Keratinocyte (primary cell): ENCODE data around the gene ST8SIA4. TPM values are rescaled to one million over a fixed set of nuclear protein-coding genes. Genes with fewer than 3 reads are reported as not detected.

Experiments
- DNase-seq: peaks from one replicate; pipeline ENCODE4 v3.0.0-alpha.2; 2011; ENCODE audit warnings: low read depth, missing footprints, low spot score
- FAIRE-seq: peaks from 2 replicates; lab custom pipeline; 2011; peaks lifted over from hg19 to GRCh38; lab: Jason Lieb, UNC
- H2AFZ ChIP-seq: 2 replicates; pipeline ENCODE4 v1.6.0; 2012; ENCODE audit warnings: low read length, control low read depth, inconsistent platforms; ENCODE audit not compliant: control insufficient read depth
- H3K27ac ChIP-seq: 2 replicates; pipeline ENCODE4 v1.5.1; 2011; ENCODE audit warnings: low read length; ENCODE audit not compliant: control insufficient read depth, insufficient read depth
- H3K27me3 ChIP-seq: 3 replicates; pipeline ENCODE4 v1.6.0; 2011; ENCODE audit warnings: low read length; ENCODE audit not compliant: control insufficient read depth, insufficient read depth; ENCODE audit errors: extremely low read depth
- H3K36me3 ChIP-seq, 2 experiments: 2 replicates in 1 of 2; 3 replicates in 1 of 2; pipeline ENCODE4 v1.5.1; 2011; ENCODE audit warnings: low read length in 2 of 2, mild to moderate bottlenecking in 1 of 2; ENCODE audit not compliant: control insufficient read depth in 2 of 2, insufficient read depth in 2 of 2; ENCODE audit errors: extremely low read depth in 1 of 2
- H3K4me1 ChIP-seq: 3 replicates; pipeline ENCODE4 v1.5.1; 2011; ENCODE audit warnings: low read length; ENCODE audit not compliant: control insufficient read depth, insufficient read depth; ENCODE audit errors: extremely low read depth
- H3K4me2 ChIP-seq: 3 replicates; pipeline ENCODE4 v1.6.0; 2011; ENCODE audit warnings: low read depth, low read length; ENCODE audit not compliant: control insufficient read depth, insufficient read depth; ENCODE audit errors: extremely low read depth
- H3K4me3 ChIP-seq, 3 experiments: fragments of 200-600 bp in 1 of 3; sonication (generic) in 1 of 3; 2 replicates in 2 of 3; 3 replicates in 1 of 3; pipeline ENCODE4 v1.5.1; 2011 to 2016; ENCODE audit warnings: low read length in 3 of 3, mild to moderate bottlenecking in 3 of 3, control low read depth in 2 of 3, inconsistent platforms in 1 of 3, low read depth in 1 of 3, mixed read lengths in 1 of 3, mixed run types in 1 of 3, moderate library complexity in 1 of 3; ENCODE audit not compliant: control insufficient read depth in 2 of 3, insufficient read depth in 2 of 3; ENCODE audit errors: extremely low read depth in 1 of 3
- H3K79me2 ChIP-seq: 2 replicates; pipeline ENCODE4 v1.6.0; 2012; ENCODE audit warnings: low read length; ENCODE audit not compliant: control insufficient read depth, insufficient read depth
- H3K9ac ChIP-seq: 3 replicates; pipeline ENCODE4 v1.6.0; 2011; ENCODE audit warnings: low read length; ENCODE audit not compliant: control insufficient read depth, insufficient read depth; ENCODE audit errors: extremely low read depth
- H3K9me1 ChIP-seq: 3 replicates; pipeline ENCODE4 v1.6.0; 2011; ENCODE audit warnings: low read length; ENCODE audit not compliant: control insufficient read depth, insufficient read depth; ENCODE audit errors: extremely low read depth
- H3K9me3 ChIP-seq: 2 replicates; pipeline ENCODE4 v1.5.1; 2012; ENCODE audit warnings: low read depth, low read length; ENCODE audit not compliant: control insufficient read depth
- H4K20me1 ChIP-seq: 3 replicates; pipeline ENCODE4 v1.6.0; 2011; ENCODE audit warnings: low read length; ENCODE audit not compliant: control insufficient read depth, insufficient read depth; ENCODE audit errors: extremely low read depth
- EZH2 ChIP-seq: IDR thresholded peaks from one replicate; pipeline ENCODE4 v1.6.1; 2012; ENCODE audit warnings: inconsistent platforms, mild to moderate bottlenecking, low read length, moderate library complexity
- dilution Hi-C: fragments of 300-500 bp; cut with MboI; formaldehyde crosslinking; loops from one replicate; pipeline ENCODE4 v1.7.0; 2020; ENCODE audit warnings: low sequenced_read_pairs; ENCODE audit not compliant: extremely low pct_ligation_motif_present
- polyA plus RNA-seq, 5 experiments: library from polyadenylated mRNA; depleted of rRNA in 3 of 5; stranded (reverse) in 3 of 5; stranded (forward) in 1 of 5; unstranded in 1 of 5; fragments of >200 nt; gene quantifications; 1 replicate in 1 of 5; 2 replicates in 3 of 5; 3 replicates in 1 of 5; pipeline versions ENCODE4 v1.2.1 to v1.2.3, GENCODE V29; 2011 to 2012; ENCODE audit warnings: missing spikeins in 2 of 5, low read depth in 1 of 5, low replicate concordance in 1 of 5
- TF ChIP-seq, protein P1 (sequence below), 3 experiments: IDR thresholded peaks in 1 of 3; conservative IDR thresholded peaks in 1 of 3; optimal IDR thresholded peaks in 1 of 3; 2 replicates in 2 of 3; 3 replicates in 1 of 3; pipeline versions ENCODE3 to v1.5.1; 2011; ENCODE audit warnings: low read length in 3 of 3, mild to moderate bottlenecking in 3 of 3, moderate library complexity in 2 of 3, control low read depth in 1 of 3, inconsistent platforms in 1 of 3; ENCODE audit not compliant: insufficient read depth in 2 of 3; ENCODE audit errors: extremely low read depth in 1 of 3

ST8SIA4 gene
- polyA plus RNA-seq, 1 donor (not counting 4 experiments of a cell fraction or from before 2014, with no cell fraction given): 0.43 TPM

DNA sequence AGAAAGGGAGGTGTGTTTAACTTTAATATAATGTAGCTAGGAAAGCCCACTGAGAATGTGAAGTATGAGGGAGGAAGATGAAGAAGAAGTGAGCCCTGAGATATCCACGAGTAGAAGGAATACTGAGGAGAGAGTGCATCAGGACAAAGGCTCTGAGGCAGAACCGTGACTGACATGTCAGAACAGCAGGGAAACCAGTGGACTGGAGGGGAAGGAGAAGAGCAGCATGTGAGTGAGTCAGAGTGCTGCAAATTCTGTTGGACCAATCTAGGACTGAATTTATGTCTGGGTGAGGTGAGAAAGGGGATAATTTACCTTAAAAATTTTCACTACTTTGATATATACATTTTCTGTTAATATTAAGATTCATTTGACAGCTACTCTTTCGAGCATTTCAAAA, 110.3 kb downstream of the ST8SIA4 start:
- Histone ChIP-seq H3K4me2 (no peak overlapping the region), H3K27me3 (no peaks in the 10 kb centered on the region), H3K9ac (no peak overlapping the region), H3K9me3 (no peaks in the 10 kb centered on the region), H3K4me1 (peaks cover 3% of the 10 kb centered on the region), H3K4me3 (no peak overlapping the region), H3K27ac (no peak overlapping the region), H3K36me3 (no peaks in the 10 kb centered on the region), H4K20me1 (no peaks in the 10 kb centered on the region), H3K79me2 (no peaks in the 10 kb centered on the region), H2AFZ (no peak overlapping the region), H3K9me1 (no peaks in the 10 kb centered on the region)
- TF ChIP-seq, protein P1, sequence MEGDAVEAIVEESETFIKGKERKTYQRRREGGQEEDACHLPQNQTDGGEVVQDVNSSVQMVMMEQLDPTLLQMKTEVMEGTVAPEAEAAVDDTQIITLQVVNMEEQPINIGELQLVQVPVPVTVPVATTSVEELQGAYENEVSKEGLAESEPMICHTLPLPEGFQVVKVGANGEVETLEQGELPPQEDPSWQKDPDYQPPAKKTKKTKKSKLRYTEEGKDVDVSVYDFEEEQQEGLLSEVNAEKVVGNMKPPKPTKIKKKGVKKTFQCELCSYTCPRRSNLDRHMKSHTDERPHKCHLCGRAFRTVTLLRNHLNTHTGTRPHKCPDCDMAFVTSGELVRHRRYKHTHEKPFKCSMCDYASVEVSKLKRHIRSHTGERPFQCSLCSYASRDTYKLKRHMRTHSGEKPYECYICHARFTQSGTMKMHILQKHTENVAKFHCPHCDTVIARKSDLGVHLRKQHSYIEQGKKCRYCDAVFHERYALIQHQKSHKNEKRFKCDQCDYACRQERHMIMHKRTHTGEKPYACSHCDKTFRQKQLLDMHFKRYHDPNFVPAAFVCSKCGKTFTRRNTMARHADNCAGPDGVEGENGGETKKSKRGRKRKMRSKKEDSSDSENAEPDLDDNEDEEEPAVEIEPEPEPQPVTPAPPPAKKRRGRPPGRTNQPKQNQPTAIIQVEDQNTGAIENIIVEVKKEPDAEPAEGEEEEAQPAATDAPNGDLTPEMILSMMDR (optimal IDR thresholded peaks at IDR 0.05 in 1 of 3, IDR thresholded peaks at IDR 0.05 in 1 of 3, conservative IDR thresholded peaks at IDR 0.05 in 1 of 3; ENCODE audit: extremely low read depth in 1 of 3, insufficient read depth in 2 of 3, low read length in 3 of 3): no peak
- no peak for TF ChIP-seq EZH2
- dilution Hi-C loops: no loop called here
- no peak for FAIRE-seq
- no peak for DNase-seq

- dilution Hi-C loops: no loop called here
- H3K36me3 ChIP-seq: no peaks in the 10 kb centered on the region
- no peaks in the 10 kb centered on the region for H3K9me3 ChIP-seq
- H3K4me2 ChIP-seq: no peak overlapping the region
- H3K79me2 ChIP-seq: no peaks in the 10 kb centered on the region
- H3K4me3 ChIP-seq: no peak overlapping the region
- H4K20me1 ChIP-seq: no peaks in the 10 kb centered on the region
- DNase-seq (no peak), FAIRE-seq (no peak)
- no peak overlapping the region for H2AFZ ChIP-seq
- no peaks in the 10 kb centered on the region for H3K27me3 ChIP-seq
- no peak overlapping the region for H3K9ac ChIP-seq
- no peak for TF ChIP-seq EZH2
- TF ChIP-seq, protein P1 (optimal IDR thresholded peaks at IDR 0.05 in 1 of 3, IDR thresholded peaks at IDR 0.05 in 1 of 3, conservative IDR thresholded peaks at IDR 0.05 in 1 of 3; ENCODE audit: extremely low read depth in 1 of 3, insufficient read depth in 2 of 3, low read length in 3 of 3): no peak
- H3K9me1 ChIP-seq: no peaks in the 10 kb centered on the region
- no peak overlapping the region for H3K27ac ChIP-seq
- no peaks in the 10 kb centered on the region for H3K4me1 ChIP-seq
Measured at GRCh38 chr5:100791391-100791790, 111.7 kb downstream of the ST8SIA4 start.
